Caco-2 (cell line): ENCODE data around the gene NRAS. TPM values are rescaled to one million over a fixed set of nuclear protein-coding genes. Genes with fewer than 3 reads are reported as not detected.

Source experiments
- Bru-seq: library from RNA; stranded (reverse); fragments of 400-500 nt; gene quantifications from one replicate; lab custom pipeline; 2021; lab: Mats Ljungman, UMichigan
- BruChase-seq, 2 experiments: library from RNA; stranded (reverse); fragments of 400-500 nt; gene quantifications; one replicate each; lab custom pipeline; 2021; lab: Mats Ljungman, UMichigan
- BruUV-seq: library from RNA; stranded (reverse); fragments of 400-500 nt; replicated peaks from 2 replicates; lab custom pipeline; 2021; lab: Mats Ljungman, UMichigan
- CTCF ChIA-PET: fragments of 300-600 bp; sonication (Branson Sonifier 250); formaldehyde crosslinking; loops from one replicate; lab custom pipeline; 2022; ENCODE audit warnings: antibody characterized with exemption; lab: Charles Lee
- POLR2A ChIA-PET: fragments of 300-600 bp; sonication (Branson Sonifier 250); formaldehyde crosslinking; loops from one replicate; lab custom pipeline; 2022; ENCODE audit warnings: antibody characterized with exemption; lab: Charles Lee
- DNase-seq, 2 experiments: peaks; one replicate each; pipeline versions ENCODE4 v3.0.0 to v3.0.0-alpha.2; 2020 to 2022
- H3K27me3 ChIP-seq: replicated peaks from 2 replicates; pipeline ENCODE4 v1.6.0; 2011; ENCODE audit warnings: low read length; ENCODE audit not compliant: control insufficient read depth, insufficient read depth
- H3K36me3 ChIP-seq: 2 replicates; pipeline ENCODE4 v1.5.1; 2011; ENCODE audit warnings: low read length; ENCODE audit not compliant: control insufficient read depth, insufficient read depth
- H3K4me1 ChIP-seq: fragments of 250-450 bp; sonication (Bioruptor Pico); 2 replicates; pipeline ENCODE4 v1.5.1; 2020; ENCODE audit warnings: mild to moderate bottlenecking
- H3K4me3 ChIP-seq: 2 replicates; pipeline ENCODE4 v1.5.1; 2011; ENCODE audit warnings: low read depth, mild to moderate bottlenecking, control low read depth, low read length
- H3K9me3 ChIP-seq: fragments of 250-450 bp; sonication (Bioruptor Pico); 2 replicates; pipeline ENCODE4 v1.5.1; 2020; ENCODE audit warnings: mild to moderate bottlenecking, moderate library complexity
- H3K27ac Mint-ChIP-seq: one replicate; pipeline ENCODE4 v1.8.0; 2022; ENCODE audit warnings: mixed read lengths; ENCODE audit not compliant: unreplicated experiment
- H3K27me3 Mint-ChIP-seq: one replicate; pipeline ENCODE4 v1.8.0; 2022; ENCODE audit warnings: mixed read lengths; ENCODE audit not compliant: insufficient read depth, unreplicated experiment
- H3K36me3 Mint-ChIP-seq: one replicate; pipeline ENCODE4 v1.8.0; 2022; ENCODE audit warnings: mild to moderate bottlenecking, mixed read lengths; ENCODE audit not compliant: insufficient read depth, unreplicated experiment
- H3K4me1 Mint-ChIP-seq: one replicate; pipeline ENCODE4 v1.8.0; 2022; ENCODE audit warnings: low read depth, mixed read lengths; ENCODE audit not compliant: unreplicated experiment
- H3K4me3 Mint-ChIP-seq: one replicate; pipeline ENCODE4 v1.8.0; 2022; ENCODE audit warnings: mild to moderate bottlenecking, moderate library complexity, mixed read lengths; ENCODE audit not compliant: unreplicated experiment
- H3K9me3 Mint-ChIP-seq: one replicate; pipeline ENCODE4 v1.8.0; 2022; ENCODE audit warnings: mixed read lengths; ENCODE audit not compliant: unreplicated experiment
- CTCF ChIP-seq, 2 experiments: fragments of 200-600 bp in 1 of 2; IDR thresholded peaks; 1 replicate in 1 of 2; 2 replicates in 1 of 2; pipeline versions ENCODE4 v1.5.1 to v1.8.0; 2011 to 2022; ENCODE audit warnings: antibody characterized with exemption in 1 of 2, control low read depth in 1 of 2, inconsistent platforms in 1 of 2, low read depth in 1 of 2, low read length in 1 of 2, mild to moderate bottlenecking in 1 of 2, moderate library complexity in 1 of 2; ENCODE audit not compliant: insufficient read depth in 1 of 2, severe bottlenecking in 1 of 2, unreplicated experiment in 1 of 2
- intact Hi-C: fragments of 100-400 bp; cut with micrococcal nuclease; formaldehyde crosslinking; loops from one replicate; pipeline ENCODE4 v1.10.0; 2022; ENCODE audit not compliant: unreplicated experiment
- long read RNA-seq: library from polyadenylated mRNA; stranded (forward); transcript quantifications from one replicate; pipeline ENCODE4 v2.0.0, GENCODE V29; 2022
- total RNA-seq: library from RNA; stranded (reverse); gene quantifications from 2 replicates; pipeline ENCODE4 v1.2.3, GENCODE V29; 2022

NRAS gene
- 38.2 and 39.9 TPM in 2 replicates for total RNA-seq
- percentile 88 among the genes with signal in this experiment for Bru-seq, nascent RNA
- BruChase-seq, experiment 1, labeled RNA remaining after a 2-hour chase, result percentile 97 among the genes with signal in this experiment
- BruChase-seq, experiment 2, labeled RNA remaining after a 6-hour chase, result percentile 99 among the genes with signal in this experiment
- long read RNA-seq, full-length matches to known transcripts, result 64 of 70 reads
- long read RNA-seq, partial matches to known transcripts, result 2 of 70 reads
- long read RNA-seq, other reads (novel, unspliced or antisense), result 4 of 70 reads

- Mint-ChIP-seq H3K27ac (peak within 1 kb of the TSS; percentile 97), H3K4me3 (peak within 1 kb of the TSS; percentile 89), H3K9me3 (no peaks in the 10 kb centered on the region), H3K36me3 (peaks cover 60% of the 10 kb centered on the region), H3K4me1 (no peaks in the 10 kb centered on the region), H3K27me3 (no peaks in the 10 kb centered on the region)
- H3K27me3 ChIP-seq, result no peaks in the 10 kb centered on the region
- peaks cover 4% of the 10 kb centered on the region; the same call in 1 of the 2 replicates for H3K4me1 ChIP-seq
- peak; percentile 86 to 91 for DNase-seq
- peak within 1 kb of the TSS; percentile 55 for H3K4me3 ChIP-seq
- TF ChIP-seq CTCF (IDR thresholded peaks at IDR 0.05; ENCODE audit: insufficient read depth in 1 of 2, low read depth in 1 of 2, low read length in 1 of 2, severe bottlenecking in 1 of 2, unreplicated experiment in 1 of 2), result no peak
- CTCF ChIA-PET, result no interaction called here
- POLR2A ChIA-PET, result interaction anchor here (1.0 kb wide), 1 partner anchor 64 kb away, joined by 3 read pairs; the partner anchor contains the start of gene SIKE1
- intact Hi-C loops, result loop anchor here (1.0 kb wide), 1 partner anchor 46 kb away; the partner anchor contains the start of gene DENND2C
- H3K36me3 ChIP-seq, result no peaks in the 10 kb centered on the region
- H3K9me3 ChIP-seq, result no peaks in the 10 kb centered on the region
- BruUV-seq, result no TSS peak
Measured at GRCh38 chr1:114716304-114717170, at the start of gene NRAS. TSS of gene NRAS (minus strand) at chr1:114716771. CDS start at chr1:114716160, 611 bp downstream.

- POLR2A ChIA-PET, result no interaction called here
Measured at GRCh38 chr1:114764689-114765088, 48.1 kb upstream of the NRAS start.

More at GRCh38 chr1:114764689-114765088, 48.1 kb upstream of the NRAS start:
- H3K9me3 Mint-ChIP-seq, result no peaks in the 10 kb centered on the region
- Histone ChIP-seq H3K36me3 (no peaks in the 10 kb centered on the region), H3K4me1 (no peaks in the 10 kb centered on the region), H3K4me3 (no peak overlapping the region), H3K27me3 (no peaks in the 10 kb centered on the region), H3K9me3 (no peaks in the 10 kb centered on the region)
- TF ChIP-seq CTCF (IDR thresholded peaks at IDR 0.05; ENCODE audit: insufficient read depth in 1 of 2, low read depth in 1 of 2, low read length in 1 of 2, severe bottlenecking in 1 of 2, unreplicated experiment in 1 of 2), result no peak
- no peaks in the 10 kb centered on the region for H3K36me3 Mint-ChIP-seq
- no peaks in the 10 kb centered on the region for H3K27me3 Mint-ChIP-seq
- CTCF ChIA-PET, result no interaction called here
- no peak overlapping the region for H3K27ac Mint-ChIP-seq
- intact Hi-C loops, result no loop called here
- no peak for DNase-seq
- H3K4me1 Mint-ChIP-seq, result no peaks in the 10 kb centered on the region
- no TSS peak for BruUV-seq
- H3K4me3 Mint-ChIP-seq, result no peak overlapping the region
